Body of pancreas (tissue), 4 donors: ENCODE data around the gene AMIGO3.

Source experiments
- POLR2A ChIP-seq, 3 donors: fragments of 450-650 bp; IDR thresholded peaks; one replicate each; pipeline ENCODE4 v1.6.1; 2016; ENCODE audit warnings: antibody characterized with exemption in 3 of 3, mild to moderate bottlenecking in 2 of 3
- TF ChIP-seq, protein P1 (sequence below), 7 experiments: fragments of 450-650 bp in 4 of 7; fragments of 200-600 bp in 3 of 7; sonication (generic) in 3 of 7; IDR thresholded peaks; one replicate each; pipeline ENCODE4 v1.5.1; 2016 to 2019; ENCODE audit warnings: antibody characterized with exemption in 7 of 7

DNA sequence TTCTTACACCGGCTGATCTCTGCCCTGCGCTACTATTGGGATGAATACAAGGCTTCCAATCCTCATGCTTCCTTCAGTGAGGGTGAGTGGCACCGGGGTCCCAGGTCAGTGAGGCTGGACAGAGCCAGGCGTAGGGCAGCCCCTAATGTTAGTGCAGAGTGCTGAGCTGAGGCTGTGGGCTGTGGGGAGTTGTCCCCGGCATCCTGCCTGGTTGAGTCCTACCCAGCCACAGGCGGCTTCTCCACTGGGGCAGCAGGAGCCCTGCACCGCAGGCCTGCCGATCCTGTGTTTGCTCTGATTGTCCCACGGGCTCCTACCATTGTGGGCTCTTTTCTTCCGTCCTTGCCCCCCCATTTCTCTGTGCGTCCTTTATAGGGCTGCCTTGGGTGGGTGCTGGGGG lies 16.8 kb downstream of the AMIGO3 start:
- TF ChIP-seq, protein P1, sequence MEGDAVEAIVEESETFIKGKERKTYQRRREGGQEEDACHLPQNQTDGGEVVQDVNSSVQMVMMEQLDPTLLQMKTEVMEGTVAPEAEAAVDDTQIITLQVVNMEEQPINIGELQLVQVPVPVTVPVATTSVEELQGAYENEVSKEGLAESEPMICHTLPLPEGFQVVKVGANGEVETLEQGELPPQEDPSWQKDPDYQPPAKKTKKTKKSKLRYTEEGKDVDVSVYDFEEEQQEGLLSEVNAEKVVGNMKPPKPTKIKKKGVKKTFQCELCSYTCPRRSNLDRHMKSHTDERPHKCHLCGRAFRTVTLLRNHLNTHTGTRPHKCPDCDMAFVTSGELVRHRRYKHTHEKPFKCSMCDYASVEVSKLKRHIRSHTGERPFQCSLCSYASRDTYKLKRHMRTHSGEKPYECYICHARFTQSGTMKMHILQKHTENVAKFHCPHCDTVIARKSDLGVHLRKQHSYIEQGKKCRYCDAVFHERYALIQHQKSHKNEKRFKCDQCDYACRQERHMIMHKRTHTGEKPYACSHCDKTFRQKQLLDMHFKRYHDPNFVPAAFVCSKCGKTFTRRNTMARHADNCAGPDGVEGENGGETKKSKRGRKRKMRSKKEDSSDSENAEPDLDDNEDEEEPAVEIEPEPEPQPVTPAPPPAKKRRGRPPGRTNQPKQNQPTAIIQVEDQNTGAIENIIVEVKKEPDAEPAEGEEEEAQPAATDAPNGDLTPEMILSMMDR (IDR thresholded peaks at IDR 0.05), result no peak
- no peak for TF ChIP-seq POLR2A (IDR thresholded peaks at IDR 0.05)
